ENCODE results near the gene PRKD3.

Gene PRKD3

DNA sequence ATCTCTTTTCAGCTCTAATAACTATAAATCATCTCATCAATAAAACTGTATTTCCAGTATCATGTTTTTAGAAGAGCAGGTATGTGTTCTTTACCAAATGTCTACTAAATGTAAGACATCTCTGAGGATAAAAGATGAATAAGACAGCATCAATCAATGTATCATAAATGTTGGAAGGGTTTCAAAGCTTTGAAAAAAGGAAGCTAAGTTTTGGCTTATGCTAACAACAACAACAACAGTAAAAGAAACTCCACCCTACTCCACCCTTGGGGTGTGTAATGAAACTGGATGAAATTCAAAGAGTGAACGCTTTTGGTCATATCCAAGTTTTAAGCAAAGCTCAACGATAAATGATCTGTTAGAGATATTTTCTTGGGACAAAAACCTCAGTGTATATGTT is 17.1 kb downstream of the PRKD3 start:
- no peak for ATAC-seq (ENCODE audit: low read depth)
- H3K36me3 ChIP-seq (ENCODE audit: low read depth) = peaks cover 8% of the 10 kb centered on the region

DNA sequence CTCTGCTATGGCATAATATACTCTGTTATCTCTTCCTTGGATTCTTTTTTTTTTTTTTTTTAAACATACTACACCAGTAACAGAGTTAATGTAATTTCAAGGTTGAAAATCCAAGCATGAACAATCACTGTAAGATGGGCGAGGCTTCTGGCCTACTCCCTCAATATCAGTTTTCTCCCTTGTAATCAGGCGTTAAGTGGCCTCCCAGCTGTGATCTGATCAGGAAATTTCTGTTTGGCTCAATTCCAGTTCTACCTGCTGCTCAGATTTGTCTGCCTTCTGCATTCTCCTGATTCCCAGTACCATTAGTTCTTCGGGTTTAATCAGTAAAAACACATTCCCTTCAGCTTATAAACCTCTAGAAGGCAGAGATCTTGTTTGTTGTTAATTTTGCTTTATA is 18.6 kb downstream of the PRKD3 start:
- H3K4me3 ChIP-seq (ENCODE audit: severe bottlenecking) = no peak overlapping the region
- no peak overlapping the region for H3K27ac ChIP-seq (ENCODE audit: poor library complexity, severe bottlenecking)
- no peaks in the 10 kb centered on the region for H3K9me3 ChIP-seq (ENCODE audit: severe bottlenecking)
- H3K36me3 ChIP-seq (ENCODE audit: low read depth) = peaks cover 7% of the 10 kb centered on the region; the same call in 1 of the 2 replicates
- no peak for DNase-seq (ENCODE audit: low spot score)
- no peaks in the 10 kb centered on the region for H3K27me3 ChIP-seq (ENCODE audit: insufficient read depth, poor library complexity, severe bottlenecking)
- H3K4me1 ChIP-seq (ENCODE audit: insufficient read depth, poor library complexity, severe bottlenecking) = peaks cover 30% of the 10 kb centered on the region
- no peak for ATAC-seq (ENCODE audit: low read depth)
- TF ChIP-seq, protein P1, sequence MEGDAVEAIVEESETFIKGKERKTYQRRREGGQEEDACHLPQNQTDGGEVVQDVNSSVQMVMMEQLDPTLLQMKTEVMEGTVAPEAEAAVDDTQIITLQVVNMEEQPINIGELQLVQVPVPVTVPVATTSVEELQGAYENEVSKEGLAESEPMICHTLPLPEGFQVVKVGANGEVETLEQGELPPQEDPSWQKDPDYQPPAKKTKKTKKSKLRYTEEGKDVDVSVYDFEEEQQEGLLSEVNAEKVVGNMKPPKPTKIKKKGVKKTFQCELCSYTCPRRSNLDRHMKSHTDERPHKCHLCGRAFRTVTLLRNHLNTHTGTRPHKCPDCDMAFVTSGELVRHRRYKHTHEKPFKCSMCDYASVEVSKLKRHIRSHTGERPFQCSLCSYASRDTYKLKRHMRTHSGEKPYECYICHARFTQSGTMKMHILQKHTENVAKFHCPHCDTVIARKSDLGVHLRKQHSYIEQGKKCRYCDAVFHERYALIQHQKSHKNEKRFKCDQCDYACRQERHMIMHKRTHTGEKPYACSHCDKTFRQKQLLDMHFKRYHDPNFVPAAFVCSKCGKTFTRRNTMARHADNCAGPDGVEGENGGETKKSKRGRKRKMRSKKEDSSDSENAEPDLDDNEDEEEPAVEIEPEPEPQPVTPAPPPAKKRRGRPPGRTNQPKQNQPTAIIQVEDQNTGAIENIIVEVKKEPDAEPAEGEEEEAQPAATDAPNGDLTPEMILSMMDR (IDR thresholded peaks at IDR 0.05; ENCODE audit: poor library complexity, severe bottlenecking) = no peak

More for the DNA sequence above, 17.1 kb downstream of the PRKD3 start:
- H3K27ac ChIP-seq (ENCODE audit: poor library complexity, severe bottlenecking) = no peak overlapping the region
- H3K4me3 ChIP-seq (ENCODE audit: severe bottlenecking) = no peak overlapping the region
- H3K4me1 ChIP-seq (ENCODE audit: insufficient read depth, poor library complexity, severe bottlenecking) = peaks cover 29% of the 10 kb centered on the region
- DNase-seq (ENCODE audit: low spot score) = no peak
- no peaks in the 10 kb centered on the region for H3K27me3 ChIP-seq (ENCODE audit: insufficient read depth, poor library complexity, severe bottlenecking)
- no peaks in the 10 kb centered on the region for H3K9me3 ChIP-seq (ENCODE audit: severe bottlenecking)
- TF ChIP-seq, protein P1 (IDR thresholded peaks at IDR 0.05; ENCODE audit: poor library complexity, severe bottlenecking) = no peak

DNA sequence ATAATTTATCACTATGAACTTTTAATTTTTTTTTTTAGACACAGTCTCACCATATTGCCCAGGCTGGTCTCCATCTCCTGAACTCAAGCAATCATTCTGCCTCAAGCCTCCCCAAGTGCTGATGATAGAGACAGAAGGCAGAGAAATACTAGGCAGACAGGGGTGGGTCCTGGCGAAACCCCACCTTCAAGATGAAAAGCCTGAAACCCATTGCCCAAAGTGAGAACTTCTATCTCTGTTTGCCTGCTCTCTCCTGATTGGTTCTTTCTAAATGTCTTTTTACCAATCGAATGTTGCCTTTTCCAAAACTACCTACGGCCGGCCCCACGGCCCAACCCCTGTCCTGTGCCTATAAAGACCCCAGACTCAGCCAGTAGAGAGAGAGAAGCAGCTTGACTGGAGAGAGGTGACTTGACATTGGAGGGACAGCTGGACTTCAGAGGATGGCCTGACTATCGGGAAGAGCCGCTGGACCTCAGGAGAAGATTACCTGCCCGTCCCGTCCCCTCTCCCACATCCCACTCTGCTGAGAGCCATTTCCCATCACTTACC is 21.9 kb downstream of the PRKD3 start:
- TF ChIP-seq, protein P1 (IDR thresholded peaks at IDR 0.05; ENCODE audit: poor library complexity, severe bottlenecking) = no peak
- H3K27ac ChIP-seq (ENCODE audit: poor library complexity, severe bottlenecking) = no peak overlapping the region

DNA sequence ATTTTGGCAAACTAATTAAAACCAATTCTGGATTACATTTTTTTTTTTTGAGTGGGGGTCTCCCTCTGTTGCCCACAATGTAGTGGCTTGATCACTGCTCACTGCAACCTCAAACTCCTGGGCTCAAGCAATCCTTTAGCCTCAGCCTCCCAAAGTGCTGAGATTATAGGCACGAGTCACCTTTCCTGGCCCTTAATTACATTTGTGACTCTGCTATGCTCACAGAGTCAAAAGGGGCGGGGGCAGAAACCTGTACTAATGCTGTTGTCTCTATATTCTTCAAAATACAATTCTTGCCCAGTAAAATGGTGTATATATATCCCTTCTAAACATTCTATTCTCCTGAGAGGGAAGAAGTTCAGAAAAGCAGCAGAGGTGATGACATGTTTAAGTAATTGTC is 23.2 kb downstream of the PRKD3 start:
- H3K27me3 ChIP-seq (ENCODE audit: insufficient read depth, poor library complexity, severe bottlenecking) = no peaks in the 10 kb centered on the region
- no peaks in the 10 kb centered on the region; the same call in 1 of the 2 replicates for H3K36me3 ChIP-seq (ENCODE audit: low read depth)
- ATAC-seq (ENCODE audit: low read depth) (0 out of 3 replicates have a peak, but pooled peaks have one; percentile 27), DNase-seq (ENCODE audit: low spot score) (no peak)
- H3K9me3 ChIP-seq (ENCODE audit: severe bottlenecking) = no peaks in the 10 kb centered on the region
- no peak overlapping the region for H3K4me3 ChIP-seq (ENCODE audit: severe bottlenecking)
- H3K27ac ChIP-seq (ENCODE audit: poor library complexity, severe bottlenecking) = no peak overlapping the region
- H3K4me1 ChIP-seq (ENCODE audit: insufficient read depth, poor library complexity, severe bottlenecking) = peaks cover 10% of the 10 kb centered on the region
- TF ChIP-seq, protein P1 (IDR thresholded peaks at IDR 0.05; ENCODE audit: poor library complexity, severe bottlenecking) = no peak

More for the DNA sequence above, 21.9 kb downstream of the PRKD3 start:
- Histone ChIP-seq H3K4me3 (ENCODE audit: severe bottlenecking) (no peak overlapping the region), H3K9me3 (ENCODE audit: severe bottlenecking) (no peaks in the 10 kb centered on the region), H3K4me1 (ENCODE audit: insufficient read depth, poor library complexity, severe bottlenecking) (peaks cover 14% of the 10 kb centered on the region), H3K36me3 (ENCODE audit: low read depth) (no peaks in the 10 kb centered on the region; the same call in 1 of the 2 replicates), H3K27me3 (ENCODE audit: insufficient read depth, poor library complexity, severe bottlenecking) (no peaks in the 10 kb centered on the region)
- DNase-seq (ENCODE audit: low spot score) (no peak), ATAC-seq (ENCODE audit: low read depth) (no peak)

DNA sequence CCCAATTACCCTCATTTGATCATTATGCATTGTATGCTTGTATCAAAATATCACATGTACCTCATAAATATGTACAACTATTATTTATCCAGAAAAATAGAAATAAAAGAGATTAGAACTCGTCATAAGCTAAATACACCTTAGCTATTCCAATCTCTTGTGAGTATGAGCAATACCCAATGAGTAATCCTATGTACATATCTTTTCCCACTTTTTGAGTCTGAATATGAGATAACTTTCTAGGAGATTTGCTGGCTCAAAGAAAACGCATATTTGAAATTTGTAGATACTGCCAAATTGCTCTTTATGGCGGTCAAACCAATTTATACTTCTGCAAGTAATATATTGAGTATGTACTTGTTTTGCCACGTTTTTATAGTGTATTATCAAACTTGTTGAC is 24.1 kb downstream of the PRKD3 start:
- DNase-seq (ENCODE audit: low spot score) = no peak
- H3K27ac ChIP-seq (ENCODE audit: poor library complexity, severe bottlenecking) = no peak overlapping the region
- peaks cover 10% of the 10 kb centered on the region for H3K4me1 ChIP-seq (ENCODE audit: insufficient read depth, poor library complexity, severe bottlenecking)
- no peak overlapping the region for H3K4me3 ChIP-seq (ENCODE audit: severe bottlenecking)
- no peaks in the 10 kb centered on the region; the same call in 1 of the 2 replicates for H3K36me3 ChIP-seq (ENCODE audit: low read depth)
- peak; percentile 70 for ATAC-seq (ENCODE audit: low read depth)
- no peaks in the 10 kb centered on the region for H3K27me3 ChIP-seq (ENCODE audit: insufficient read depth, poor library complexity, severe bottlenecking)
- TF ChIP-seq, protein P1 (IDR thresholded peaks at IDR 0.05; ENCODE audit: poor library complexity, severe bottlenecking) = no peak
- no peaks in the 10 kb centered on the region for H3K9me3 ChIP-seq (ENCODE audit: severe bottlenecking)

Measured in RWPE2 (cell line).